Cardiac septum (tissue), 1 donor: ENCODE measurements around the gene CBLN3. TPM values are rescaled to one million over a fixed set of nuclear protein-coding genes. Genes with fewer than 3 reads are reported as not detected.

Experiments
- DNase-seq: peaks from one replicate; pipeline ENCODE4 v3.0.0-alpha.2; 2020; ENCODE audit warnings: low spot score
- intact Hi-C: fragments of 100-400 bp; cut with DNase I; formaldehyde crosslinking; loops from one replicate; pipeline ENCODE4 v1.14.0; 2022
- total RNA-seq: library from RNA; stranded (reverse); fragmentation: NEBNext Ultra II Directional; extraction: Animal tissue kit (Norgen Biotek cat#: 25700); gene quantifications from one replicate; pipeline ENCODE4 v1.2.1, GENCODE V29; 2021
- donor health status: DM: no; HTN: no; CAD: no.

CBLN3 gene
- total RNA-seq, 1 donor from 2014 or later, result 1.2 TPM

- intact Hi-C loops, result no loop called here
Measured at GRCh38 chr14:24428628-24429394, 657 bp downstream of the CBLN3 start.

GRCh38 chr14:24427537-24428508, 1.6 kb downstream of the CBLN3 start:
- DNase-seq, result no peak
- intact Hi-C loops, result no loop called here

More at GRCh38 chr14:24428628-24429394, 657 bp downstream of the CBLN3 start:
- no peak for DNase-seq

- intact Hi-C loops, result no loop called here
Measured at GRCh38 chr14:24426912-24427536, 2.4 kb downstream of the CBLN3 start.

GRCh38 chr14:24426150-24426911, 3.1 kb downstream of the CBLN3 start:
- intact Hi-C loops, result no loop called here
- DNase-seq, result no peak

More at GRCh38 chr14:24426912-24427536, 2.4 kb downstream of the CBLN3 start:
- no peak for DNase-seq

- intact Hi-C loops, result no loop called here
- no peak for DNase-seq
Measured at GRCh38 chr14:24425704-24426103, 3.8 kb downstream of the CBLN3 start.

- intact Hi-C loops, result no loop called here
Measured at GRCh38 chr14:24422694-24423601, 6.5 kb downstream of the CBLN3 start.

GRCh38 chr14:24422261-24422660, 7.2 kb downstream of the CBLN3 start:
- intact Hi-C loops, result no loop called here

More at GRCh38 chr14:24422694-24423601, 6.5 kb downstream of the CBLN3 start:
- no peak for DNase-seq

GRCh38 chr14:24418492-24418873, 11.0 kb downstream of the CBLN3 start:
- intact Hi-C loops, result no loop called here
- DNase-seq, result no peak

More at GRCh38 chr14:24422261-24422660, 7.2 kb downstream of the CBLN3 start:
- no peak for DNase-seq

- intact Hi-C loops, result no loop called here
- DNase-seq, result no peak
Measured at GRCh38 chr14:24417832-24418491, 11.5 kb downstream of the CBLN3 start.

- intact Hi-C loops, result no loop called here
- DNase-seq, result no peak
Measured at GRCh38 chr14:24416932-24417619, 12.4 kb downstream of the CBLN3 start.

GRCh38 chr14:24416254-24416931, 13.1 kb downstream of the CBLN3 start:
- DNase-seq, result no peak
- intact Hi-C loops, result no loop called here

- intact Hi-C loops, result no loop called here
- no peak for DNase-seq
Measured at GRCh38 chr14:24415421-24416253, 13.8 kb downstream of the CBLN3 start.

- intact Hi-C loops, result no loop called here
- DNase-seq, result no peak
Measured at GRCh38 chr14:24414732-24415420, 14.6 kb downstream of the CBLN3 start.

GRCh38 chr14:24414077-24414476, 15.4 kb downstream of the CBLN3 start:
- intact Hi-C loops, result no loop called here
- DNase-seq, result no peak
